Glomerular visceral epithelial cell (primary cell): ENCODE results near the gene PDE12.

Experiments
- DNase-seq: peaks from one replicate; pipeline ENCODE4 v3.0.0-alpha.2; 2016; ENCODE audit errors: extremely low spot score

The PDE12 gene, protein sequence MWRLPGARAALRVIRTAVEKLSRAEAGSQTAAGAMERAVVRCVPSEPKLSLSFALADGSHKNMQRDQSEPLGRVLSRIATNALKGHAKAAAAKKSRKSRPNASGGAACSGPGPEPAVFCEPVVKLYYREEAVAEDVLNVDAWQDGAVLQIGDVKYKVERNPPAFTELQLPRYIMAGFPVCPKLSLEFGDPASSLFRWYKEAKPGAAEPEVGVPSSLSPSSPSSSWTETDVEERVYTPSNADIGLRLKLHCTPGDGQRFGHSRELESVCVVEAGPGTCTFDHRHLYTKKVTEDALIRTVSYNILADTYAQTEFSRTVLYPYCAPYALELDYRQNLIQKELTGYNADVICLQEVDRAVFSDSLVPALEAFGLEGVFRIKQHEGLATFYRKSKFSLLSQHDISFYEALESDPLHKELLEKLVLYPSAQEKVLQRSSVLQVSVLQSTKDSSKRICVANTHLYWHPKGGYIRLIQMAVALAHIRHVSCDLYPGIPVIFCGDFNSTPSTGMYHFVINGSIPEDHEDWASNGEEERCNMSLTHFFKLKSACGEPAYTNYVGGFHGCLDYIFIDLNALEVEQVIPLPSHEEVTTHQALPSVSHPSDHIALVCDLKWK

DNA sequence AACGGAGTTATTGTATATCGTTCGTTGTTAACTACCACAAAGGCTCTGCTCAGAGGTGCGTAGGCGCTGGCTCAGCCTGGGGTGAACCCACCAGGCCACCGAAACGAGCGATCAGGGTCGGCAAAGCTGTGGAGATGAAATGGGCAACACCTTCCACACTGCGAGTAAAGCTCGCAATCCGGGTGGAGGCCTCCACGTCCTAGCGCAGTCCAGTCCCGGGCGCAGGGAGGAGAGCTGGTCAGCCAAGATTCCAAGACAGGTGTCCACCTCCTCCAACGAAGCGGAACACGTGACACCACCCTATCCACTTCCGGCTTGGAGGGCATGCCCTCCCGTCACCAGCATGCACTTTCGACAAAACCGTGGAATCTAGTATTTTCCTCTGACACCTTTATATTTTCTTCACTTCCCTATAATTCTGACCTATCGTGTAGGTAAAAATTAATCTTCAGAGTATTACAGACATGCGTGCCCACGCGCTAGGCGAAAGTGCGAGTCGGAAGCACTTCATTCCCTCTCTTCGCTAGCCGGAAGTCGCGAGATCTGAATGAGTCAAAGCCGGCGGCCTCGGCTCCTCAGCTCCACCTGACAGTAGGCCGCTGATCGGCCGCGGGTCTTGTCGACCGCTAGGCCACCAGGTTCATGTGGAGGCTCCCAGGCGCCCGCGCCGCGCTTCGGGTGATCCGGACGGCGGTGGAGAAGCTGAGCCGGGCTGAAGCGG, at the start of gene PDE12:
Gene PDE12 (plus strand): TSS at position 537 of the 721 bp plus-strand sequence. CDS start 106 bp downstream, at position 643.
- peak; percentile 88 for DNase-seq

DNA sequence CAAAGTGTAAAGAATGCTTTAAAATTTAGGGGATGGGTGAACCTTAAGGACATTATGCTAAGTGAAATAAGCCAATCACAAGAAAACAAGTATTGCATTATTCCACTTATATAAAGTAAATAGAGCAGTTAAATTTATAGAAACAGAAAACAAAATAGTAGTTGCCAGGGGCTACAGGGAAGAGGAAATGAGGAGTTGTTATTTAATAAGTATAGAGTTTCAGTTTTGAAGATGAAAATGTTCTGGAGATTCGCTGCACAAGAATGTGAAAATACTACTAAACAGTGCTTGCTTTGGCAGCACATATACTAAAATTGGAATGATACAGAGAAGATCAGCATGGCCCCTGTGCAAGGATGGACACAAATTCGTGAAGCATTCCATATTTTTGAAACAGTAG, 43.9 kb upstream of the PDE12 start:
- peak; percentile 8 for DNase-seq

DNA sequence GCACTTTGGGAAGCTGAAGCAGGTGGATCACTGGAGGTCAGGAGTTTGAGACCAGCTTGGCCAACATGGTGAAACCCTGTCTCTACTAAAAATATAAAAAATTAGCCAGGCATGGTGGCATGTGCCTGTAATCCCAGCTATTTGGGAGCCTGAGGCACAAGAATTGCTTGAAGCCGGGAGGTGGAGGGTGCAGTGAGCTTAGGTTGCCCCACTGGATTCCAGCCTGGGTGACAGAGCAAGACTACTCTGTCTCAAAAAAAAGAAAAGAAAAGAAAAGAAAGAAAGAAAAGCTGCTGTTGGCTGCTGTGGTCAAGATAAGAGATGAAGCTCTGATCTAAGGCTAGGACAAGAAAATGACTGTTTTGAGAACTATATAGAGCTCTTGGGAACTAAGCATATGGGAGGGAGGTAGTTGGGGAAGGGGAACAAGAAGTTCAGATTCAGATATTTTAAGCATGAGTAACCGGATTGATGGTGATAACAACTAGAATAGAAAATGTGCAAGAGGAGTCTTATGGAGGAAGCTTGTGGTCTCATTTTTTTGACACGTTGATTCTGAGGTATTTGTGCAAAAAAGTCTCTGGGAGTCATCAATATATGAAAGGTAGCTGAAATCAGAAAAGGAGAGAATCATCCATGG, 37.7 kb upstream of the PDE12 start:
- DNase-seq, result peak; percentile 24

DNA sequence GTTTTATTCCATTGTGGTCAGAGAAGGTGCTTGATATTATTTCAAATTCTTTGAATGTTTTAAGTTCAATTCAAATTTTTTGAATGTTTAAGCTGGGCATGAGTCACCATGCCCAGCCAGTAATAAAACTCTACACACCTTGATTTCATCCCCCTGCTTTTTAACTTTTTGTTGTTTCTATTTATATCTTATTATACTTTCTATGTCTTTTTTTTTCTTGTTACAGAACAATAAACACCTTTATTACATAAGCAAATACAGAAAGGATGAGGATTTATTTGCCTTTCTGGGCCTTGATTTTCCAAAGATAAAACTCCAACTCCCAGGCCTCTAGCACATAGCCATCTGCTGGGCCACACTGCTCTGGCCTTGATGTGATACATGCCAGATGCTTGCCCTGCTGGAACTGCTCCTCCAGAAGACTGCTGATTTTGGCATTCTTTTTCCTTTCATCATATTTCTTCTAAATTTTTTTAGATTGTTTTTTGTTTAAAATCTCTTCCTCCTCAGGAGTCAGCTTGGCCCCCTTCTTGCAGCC, 25.9 kb upstream of the PDE12 start:
- DNase-seq, result no peak

DNA sequence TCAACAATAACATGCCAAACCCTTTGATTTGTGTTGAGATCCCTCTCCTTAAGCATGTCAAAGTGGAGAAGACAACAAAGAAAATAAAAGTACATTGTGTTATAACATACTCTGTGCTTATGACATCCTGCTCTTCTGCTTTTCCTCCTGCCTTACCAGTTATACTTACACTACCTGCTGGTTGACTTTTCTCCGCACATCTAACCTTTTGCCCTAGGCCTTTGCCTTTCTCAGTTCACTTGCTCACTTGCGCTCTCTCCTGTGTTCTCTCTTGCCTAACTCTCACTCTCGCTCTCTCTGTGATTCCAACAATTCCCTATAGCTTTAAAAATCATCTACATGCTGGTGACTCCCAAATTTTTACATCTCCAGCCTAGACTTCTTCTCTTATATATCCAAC, 17.6 kb upstream of the PDE12 start:
- no peak for DNase-seq

DNA sequence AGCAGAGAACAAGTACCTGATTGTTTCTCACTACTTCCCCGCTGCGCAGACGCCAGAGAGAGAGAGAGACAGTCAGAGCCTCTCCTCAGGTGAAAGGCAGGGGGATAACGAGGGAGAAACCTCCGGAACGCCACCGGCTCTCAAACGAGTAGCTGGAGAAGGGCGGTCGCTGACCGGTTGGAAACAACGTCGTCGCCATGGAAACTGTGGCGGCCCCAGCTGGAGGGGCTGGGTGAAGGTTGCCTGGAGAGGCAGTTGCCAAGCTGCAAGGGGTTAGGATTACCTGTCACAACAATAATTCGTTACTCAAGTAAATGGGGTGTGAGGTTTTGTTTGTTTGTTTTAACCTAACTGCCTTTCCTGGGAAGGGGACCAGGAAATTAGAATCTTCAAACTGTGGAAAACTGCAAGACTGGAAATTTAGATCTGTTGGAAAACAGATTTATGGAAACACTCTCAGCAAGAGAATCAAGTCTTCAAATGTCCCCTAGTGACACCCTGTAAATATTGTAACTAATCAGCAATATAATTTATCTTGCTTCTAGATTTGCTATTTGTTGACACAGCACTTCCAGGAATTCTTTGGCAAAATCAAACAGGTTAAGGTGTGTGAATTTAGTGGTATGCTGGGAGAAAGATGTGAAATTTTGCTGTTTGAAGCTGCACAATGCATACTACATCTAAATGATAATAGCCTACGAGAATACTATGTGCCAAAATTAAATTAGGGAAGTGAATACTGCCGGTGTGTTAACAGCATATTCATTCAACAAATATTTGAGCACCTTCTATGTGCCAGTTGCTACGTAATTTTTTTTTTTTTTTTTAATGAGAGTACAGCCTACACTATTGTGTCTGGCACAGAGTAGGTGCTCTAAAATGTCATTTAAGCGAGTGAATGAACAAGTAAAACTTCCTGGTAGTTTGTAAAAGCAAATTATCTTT, 11.6 kb upstream of the PDE12 start, which contains the start of gene DNAH12:
Gene DNAH12 (minus strand): TSS at position 164 of the 945 bp plus-strand sequence. CDS start 1,474 bp downstream, outside the sequence.
- DNase-seq, result peak; percentile 68

DNA sequence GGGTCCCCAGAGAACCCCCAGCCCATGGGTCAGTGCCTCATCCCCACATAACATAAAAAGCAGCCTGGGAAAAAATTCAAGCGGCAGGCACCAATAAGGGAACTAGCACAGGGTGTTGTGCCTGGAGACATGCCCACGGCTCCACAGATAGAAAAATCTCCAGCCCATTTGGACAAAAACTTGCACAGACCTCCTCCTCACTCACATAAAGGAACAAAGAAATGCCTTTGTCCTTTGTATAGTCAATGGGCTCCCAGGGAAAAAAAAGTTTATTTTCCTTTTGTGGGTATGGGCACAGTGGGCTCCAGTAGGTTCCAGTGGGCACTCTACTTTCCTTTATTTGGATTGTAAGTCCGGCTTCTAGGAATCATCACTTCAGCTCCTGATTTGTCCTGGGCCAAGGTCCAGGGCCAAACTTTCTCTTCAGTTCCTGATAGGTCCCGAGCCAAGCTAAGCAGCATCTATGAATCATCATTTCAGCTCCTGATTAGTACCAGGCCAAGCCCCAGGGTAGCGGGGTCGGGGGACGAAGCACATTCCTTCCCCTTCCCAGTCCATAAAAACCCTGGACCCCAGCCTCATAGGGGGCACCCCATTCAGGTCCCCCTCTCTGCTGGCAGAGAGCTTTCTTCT, 10.3 kb upstream of the PDE12 start:
- DNase-seq, result no peak

DNA sequence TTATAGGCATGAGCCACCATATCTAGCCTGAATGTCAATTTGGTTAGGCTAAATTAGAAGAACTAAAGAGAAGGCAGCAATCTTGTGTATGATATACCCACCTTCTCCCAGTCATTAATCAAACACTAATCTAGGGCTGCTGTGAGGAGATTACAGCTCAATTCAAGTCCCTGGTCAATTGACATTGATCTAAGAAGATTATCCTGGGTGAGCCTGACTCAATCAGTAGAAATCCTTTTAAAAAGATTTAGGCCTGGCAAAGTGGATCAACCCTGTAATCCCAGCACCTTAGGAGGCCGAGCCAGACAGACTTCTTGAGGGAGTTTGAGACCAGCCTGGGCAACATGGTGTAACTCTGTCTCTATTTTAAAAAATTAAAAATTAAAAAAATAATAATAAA, 9.5 kb upstream of the PDE12 start:
- DNase-seq, result no peak

DNA sequence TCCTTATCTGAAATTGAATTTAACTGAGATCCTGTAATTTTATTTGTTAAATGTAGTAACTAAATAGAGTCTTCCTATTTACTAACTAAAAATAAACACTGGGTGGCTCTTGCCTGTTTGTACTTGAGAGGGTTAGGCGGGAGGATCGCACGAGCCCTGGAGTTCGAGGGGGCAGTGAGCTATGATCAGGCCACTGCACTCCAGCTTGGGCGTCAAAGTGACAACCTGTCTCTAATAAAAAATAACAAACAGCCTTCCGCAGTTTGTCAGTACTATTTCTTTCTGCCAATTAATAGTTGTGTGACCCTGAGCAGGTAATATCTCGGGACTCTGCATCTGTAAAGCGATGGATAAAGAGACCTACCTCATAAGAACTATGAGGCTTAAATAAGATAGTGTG, 768 bp upstream of the PDE12 start:
- DNase-seq, result no peak

DNA sequence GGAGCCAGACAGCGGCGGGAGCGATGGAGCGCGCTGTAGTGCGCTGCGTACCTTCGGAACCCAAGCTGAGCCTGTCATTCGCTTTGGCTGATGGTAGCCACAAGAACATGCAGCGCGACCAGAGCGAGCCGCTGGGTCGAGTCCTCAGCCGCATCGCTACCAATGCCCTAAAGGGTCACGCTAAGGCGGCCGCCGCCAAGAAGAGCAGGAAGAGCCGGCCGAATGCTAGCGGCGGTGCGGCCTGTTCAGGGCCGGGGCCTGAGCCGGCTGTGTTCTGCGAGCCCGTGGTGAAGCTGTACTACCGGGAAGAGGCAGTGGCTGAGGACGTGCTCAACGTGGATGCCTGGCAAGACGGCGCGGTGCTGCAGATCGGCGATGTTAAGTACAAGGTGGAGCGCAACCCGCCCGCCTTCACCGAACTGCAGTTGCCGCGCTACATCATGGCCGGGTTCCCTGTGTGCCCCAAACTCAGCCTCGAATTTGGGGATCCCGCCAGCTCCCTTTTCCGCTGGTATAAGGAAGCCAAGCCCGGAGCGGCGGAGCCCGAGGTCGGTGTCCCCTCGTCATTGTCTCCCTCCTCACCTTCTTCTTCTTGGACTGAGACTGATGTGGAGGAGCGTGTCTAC, 498 bp downstream of the PDE12 start:
- DNase-seq, result peak; percentile 25

DNA sequence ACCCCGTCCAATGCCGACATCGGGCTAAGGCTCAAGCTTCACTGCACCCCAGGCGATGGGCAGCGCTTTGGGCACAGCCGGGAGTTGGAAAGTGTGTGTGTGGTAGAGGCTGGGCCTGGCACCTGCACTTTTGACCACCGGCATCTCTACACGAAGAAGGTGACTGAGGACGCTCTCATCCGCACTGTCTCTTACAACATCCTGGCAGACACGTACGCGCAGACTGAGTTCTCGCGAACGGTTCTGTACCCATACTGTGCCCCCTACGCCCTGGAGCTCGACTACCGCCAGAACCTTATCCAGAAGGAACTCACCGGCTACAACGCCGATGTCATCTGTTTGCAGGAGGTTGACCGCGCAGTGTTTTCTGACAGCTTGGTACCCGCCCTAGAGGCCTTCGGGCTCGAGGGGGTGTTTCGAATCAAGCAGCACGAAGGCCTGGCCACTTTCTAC, 1.0 kb downstream of the PDE12 start:
- DNase-seq, result peak; percentile 37

DNA sequence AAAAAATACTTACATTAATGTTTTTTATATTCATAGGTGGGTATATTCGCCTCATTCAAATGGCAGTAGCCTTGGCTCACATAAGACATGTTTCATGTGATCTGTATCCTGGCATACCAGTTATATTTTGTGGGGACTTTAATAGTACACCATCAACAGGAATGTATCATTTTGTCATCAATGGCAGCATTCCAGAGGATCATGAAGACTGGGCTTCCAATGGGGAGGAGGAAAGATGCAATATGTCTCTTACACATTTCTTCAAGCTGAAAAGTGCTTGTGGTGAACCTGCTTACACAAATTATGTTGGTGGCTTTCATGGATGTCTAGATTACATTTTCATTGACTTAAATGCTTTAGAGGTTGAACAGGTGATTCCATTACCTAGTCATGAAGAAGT, 3.5 kb downstream of the PDE12 start:
- DNase-seq, result peak; percentile 11

DNA sequence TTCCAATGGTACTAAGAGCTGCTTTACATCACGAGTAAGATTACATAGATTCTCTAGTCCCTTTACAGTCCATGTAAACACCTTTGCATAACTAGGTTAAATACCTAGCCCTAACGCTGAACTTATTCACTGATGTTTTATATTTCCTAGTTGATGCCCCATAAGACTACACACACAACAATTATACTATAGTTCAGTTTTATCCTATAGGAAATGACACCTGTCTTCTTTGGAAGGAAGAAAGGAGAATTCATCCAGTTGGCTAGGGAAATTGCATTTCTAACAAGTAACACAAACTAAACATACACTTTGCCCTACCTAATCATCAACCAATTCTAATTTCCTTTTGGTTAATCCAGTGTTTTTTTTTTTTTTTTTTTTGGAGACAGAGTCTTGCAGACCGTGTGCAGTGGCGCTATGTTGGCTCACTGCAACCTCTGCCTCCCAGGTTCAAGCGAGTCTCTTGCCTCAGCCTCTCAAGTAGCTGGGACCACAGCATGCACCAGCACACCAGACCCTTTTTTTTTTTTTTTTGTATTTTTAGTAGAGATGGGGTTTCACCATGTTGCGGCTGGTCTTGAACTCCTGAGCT, 13.9 kb downstream of the PDE12 start:
- no peak for DNase-seq

DNA sequence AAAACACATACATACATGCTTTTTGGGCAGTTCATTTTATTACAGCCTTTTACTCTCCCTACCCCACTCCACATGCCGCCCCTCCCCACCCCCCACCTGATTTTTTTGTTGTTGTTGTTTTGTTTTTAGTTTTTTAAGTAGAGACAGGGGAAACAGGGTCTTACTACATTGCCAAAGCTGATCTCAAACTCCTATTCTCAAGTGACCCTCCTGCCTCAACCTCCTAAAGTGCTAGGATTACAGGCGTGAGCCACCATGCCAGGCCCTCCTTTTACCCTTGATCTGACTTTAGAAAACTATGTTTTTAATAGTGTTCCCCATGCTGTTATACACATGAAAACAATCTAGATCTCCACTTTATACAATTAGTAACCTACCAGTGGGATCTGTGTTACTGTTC, 14.8 kb downstream of the PDE12 start:
- no peak for DNase-seq

DNA sequence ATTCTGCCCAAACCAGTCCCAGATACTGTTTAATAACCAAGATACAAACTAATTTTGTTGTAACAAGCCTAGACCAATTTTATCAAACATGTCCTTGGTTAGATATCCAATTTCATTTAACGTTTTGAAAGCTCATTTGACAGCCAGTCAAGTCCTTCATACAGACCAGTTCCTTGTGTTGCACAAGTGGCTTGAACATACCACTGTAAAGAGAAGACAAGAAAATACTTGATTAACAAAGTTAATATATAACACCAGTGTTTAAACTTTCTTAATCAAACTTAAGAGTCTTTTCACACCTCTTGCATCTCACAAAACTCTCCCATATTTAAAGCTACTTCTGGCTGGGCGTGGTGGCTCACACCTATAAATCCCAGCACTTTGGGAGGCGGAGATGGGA, 16.0 kb downstream of the PDE12 start:
- no peak for DNase-seq

DNA sequence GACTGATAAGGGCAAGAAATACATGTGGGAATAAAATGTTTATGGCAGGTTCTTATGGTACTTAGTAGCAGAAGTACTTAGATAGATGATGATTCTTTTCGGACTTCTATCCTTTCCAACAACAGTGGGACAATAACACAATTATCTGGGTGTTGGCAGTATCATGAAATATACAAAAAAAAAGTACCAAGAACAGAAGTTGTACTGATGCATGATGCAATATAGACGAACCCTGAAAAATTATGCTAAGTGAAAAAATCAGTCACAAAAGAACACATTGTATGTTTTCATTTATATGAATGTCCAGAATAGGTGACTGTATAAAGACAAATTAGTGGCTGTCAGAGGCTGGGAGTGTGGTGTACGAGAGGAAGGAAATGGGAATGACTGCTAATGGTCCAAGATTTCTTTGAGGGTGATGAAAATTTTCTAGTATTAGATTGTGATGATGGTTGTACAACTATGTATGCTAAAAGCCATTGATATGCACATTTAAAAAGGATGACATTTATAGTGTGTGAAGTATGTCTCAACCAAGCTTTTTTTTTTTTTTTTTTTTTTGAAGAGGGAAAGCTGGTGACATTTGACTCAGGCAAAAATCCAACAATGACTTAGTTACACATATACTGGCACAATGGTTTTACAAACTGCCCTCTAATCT, 20.0 kb downstream of the PDE12 start:
- DNase-seq, result no peak

DNA sequence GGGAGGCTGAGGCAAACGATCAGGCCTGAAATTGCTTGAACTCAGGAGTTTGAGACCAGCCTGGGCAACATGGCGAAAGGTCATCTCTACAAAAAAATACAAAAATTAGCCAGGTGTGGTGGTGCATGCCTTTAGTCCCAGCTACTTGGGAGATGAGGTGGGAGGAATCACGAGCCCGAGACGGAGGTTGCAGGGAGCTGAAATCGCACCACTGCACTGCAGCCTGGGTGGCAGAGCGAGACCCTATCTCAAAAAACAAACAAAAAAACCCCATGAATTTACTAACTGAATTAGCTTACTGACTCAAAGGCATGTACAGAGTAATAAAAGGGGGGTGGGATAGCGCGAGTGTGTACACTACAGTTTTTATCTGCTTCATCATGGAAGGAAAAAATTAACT, 21.7 kb downstream of the PDE12 start:
- no peak for DNase-seq

DNA sequence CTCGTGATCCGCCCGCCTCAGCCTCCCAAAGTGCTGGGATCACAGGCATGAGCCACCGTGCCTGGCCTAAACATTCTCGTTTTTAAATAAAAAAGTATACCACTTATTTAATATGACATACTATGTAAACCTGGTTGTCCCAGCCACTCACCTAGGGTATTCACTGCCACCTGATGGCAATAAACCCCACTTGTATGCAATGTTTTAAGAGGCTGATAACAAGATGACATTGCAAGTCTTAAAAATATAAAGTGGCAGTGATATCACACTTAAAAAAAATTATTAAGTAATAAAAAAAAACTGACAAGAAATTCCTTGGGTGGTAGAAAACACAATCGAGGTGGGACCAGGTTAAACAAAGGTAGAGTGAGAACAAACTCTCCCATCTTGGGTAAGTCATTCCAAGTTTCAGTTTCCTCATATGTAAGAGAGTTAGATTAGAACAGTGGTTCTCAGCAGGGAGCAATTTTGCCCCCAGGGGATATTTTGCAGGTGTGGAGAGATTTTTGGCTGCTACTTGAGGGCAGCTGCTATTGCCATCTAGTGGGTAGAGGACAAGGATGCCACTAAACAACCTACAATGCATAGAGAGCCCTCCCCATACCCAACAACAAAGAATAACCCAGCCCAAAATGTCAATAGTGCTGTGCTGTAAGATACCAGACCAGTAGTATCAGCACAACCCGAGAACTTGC, 26.5 kb downstream of the PDE12 start:
- peak; percentile 7 for DNase-seq
